ENCODE data around the gene TYW1.
A peak's percentile ranks its signal among the peaks of the same experiment; 100 is the strongest.
"Not testable (repeated sequence)": the region's sequence is repeated elsewhere in the genome, so short reads cannot be mapped to it uniquely, and the experiment has no call there.

The TYW1 gene, protein sequence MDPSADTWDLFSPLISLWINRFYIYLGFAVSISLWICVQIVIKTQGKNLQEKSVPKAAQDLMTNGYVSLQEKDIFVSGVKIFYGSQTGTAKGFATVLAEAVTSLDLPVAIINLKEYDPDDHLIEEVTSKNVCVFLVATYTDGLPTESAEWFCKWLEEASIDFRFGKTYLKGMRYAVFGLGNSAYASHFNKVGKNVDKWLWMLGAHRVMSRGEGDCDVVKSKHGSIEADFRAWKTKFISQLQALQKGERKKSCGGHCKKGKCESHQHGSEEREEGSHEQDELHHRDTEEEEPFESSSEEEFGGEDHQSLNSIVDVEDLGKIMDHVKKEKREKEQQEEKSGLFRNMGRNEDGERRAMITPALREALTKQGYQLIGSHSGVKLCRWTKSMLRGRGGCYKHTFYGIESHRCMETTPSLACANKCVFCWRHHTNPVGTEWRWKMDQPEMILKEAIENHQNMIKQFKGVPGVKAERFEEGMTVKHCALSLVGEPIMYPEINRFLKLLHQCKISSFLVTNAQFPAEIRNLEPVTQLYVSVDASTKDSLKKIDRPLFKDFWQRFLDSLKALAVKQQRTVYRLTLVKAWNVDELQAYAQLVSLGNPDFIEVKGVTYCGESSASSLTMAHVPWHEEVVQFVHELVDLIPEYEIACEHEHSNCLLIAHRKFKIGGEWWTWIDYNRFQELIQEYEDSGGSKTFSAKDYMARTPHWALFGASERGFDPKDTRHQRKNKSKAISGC

DNA sequence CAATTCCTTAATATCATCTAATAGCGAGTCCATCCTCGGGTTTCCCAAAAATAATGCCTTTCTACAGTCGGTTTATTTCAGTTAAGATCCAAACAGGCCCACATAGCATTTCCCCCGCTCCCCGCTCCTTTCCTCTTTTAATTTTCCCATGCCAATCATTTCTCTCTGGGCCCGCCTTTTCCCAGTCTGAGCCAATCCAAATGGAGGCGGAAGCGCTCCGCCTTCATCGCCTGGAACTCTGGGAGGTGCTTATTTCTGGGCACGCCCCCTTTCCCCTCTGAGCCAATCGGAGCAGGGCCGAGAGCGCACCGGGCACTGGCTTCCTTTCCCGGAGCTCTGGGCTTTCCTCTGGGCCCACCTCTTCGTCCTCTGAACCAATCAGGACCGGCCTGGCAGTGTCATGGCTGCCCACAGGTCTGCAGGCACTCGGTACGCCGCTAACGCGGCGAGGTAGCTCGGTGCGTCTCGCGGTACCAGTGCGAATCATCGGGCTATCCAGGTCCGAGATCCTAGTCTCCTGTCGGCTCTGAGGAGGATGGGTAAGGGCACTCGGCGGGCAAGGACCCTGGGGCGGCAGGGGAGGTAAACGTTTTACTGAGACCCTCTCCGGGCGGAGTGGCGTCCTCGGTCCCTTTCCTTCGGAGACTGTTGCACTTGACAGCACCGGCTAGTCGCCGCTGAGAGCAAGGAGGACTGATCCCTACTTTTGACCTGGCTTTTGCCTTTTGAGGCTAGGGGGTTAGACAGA lies at the start of gene TYW1:
TYW1 (plus strand) TSS at position 390 of the 748 bp plus-strand sequence; CDS start at position 536, 146 bp downstream.
- peak; percentile 99 for DNase-seq

DNA sequence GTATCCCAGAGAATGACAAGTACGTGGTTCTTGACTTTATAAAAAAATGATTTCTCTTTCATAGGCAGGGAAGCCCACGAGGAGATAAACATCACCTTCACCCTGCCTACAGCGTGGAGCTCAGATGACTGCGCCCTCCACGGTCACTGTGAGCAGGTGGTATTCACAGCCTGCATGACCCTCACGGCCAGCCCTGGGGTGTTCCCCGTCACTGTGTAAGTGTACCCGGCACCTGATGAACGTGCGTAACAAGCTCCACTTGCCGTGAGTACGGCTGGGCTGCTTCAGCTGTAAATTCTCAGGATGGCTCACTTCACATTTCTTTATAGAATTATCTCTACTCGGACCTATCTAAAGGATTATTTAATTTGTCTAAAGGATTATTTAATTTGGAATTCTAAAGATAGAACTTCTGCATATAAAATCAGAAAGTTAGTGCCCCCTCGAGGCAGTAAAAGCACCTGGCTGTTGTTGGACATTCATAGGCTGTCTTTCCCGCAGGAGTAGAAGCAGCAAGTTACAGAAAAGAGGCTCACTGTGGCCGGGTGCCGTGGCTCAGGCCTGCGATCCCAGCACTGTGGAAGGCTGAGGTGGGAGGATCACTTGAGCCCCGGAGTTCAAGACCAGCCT lies 48.0 kb upstream of the TYW1 start:
- DNase-seq = no peak

DNA sequence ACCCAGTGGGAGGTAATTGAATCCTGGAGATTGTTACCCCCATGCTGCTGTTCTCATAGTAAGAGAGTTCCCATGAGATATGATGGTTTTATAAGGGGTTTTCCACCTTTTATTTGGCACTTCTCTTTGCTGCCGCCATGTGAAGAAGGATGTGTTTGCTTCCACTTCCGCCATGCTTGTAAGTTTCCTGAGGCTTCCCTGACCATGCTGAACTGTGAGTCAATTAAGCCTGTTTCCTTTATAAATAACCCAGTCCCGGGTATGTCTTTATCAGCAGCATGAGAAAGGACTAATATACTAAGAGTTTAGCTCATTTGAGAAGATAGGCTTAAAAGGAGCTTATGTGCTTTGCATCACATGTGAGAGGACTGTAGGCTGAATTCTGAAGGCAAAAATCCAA lies 46.3 kb upstream of the TYW1 start:
- no peak for DNase-seq

DNA sequence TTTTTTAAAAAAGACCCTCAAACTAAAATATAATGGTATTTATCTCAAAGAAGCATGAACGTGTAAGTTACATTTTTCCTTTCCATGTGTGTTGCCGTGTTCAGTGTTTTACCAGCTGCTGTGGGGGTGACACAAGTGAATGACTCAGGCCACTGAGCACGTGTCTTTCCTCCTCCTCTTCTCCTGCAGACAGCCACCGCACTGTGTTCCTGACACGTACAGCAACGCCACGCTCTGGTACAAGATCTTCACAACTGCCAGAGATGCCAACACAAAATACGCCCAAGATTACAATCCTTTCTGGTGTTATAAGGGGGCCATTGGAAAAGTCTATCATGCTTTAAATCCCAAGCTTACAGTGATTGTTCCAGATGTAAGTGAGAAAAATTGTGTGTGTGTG lies 45.9 kb upstream of the TYW1 start:
- no peak for DNase-seq

DNA sequence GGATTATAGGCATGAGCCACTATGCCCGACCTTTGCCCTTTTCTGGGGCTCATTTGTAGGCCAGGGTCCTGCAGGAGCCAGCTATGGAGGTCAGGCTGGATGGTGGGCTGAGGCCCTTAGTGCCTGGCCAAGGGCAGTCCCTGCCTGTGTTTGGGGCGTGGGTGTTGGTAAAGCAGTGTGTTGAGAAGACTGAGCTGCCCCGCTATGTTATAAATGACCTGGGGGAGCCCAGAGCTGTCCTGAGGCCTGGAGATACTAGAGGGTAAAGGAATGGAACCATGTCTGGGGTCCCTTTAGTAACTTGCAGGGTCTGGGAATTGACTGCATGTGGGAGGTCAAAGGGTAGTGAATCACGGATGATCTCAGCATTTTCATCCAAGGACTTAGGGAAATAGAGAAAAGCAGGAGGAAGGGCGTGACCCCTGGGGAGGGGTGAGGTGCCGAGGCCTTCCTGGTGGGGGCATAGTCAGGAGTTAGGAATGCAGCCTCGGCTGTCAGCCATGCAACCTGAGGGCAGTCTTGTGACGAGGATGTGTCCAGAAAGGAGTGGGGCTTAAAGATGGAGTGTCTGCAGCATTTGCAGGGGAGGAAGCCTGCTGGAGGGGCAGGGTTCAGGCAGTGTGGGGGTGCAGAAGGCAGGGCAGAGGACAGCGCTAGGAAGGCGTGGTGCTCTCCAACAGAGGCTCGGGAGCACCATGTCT lies 44.1 kb upstream of the TYW1 start:
- no peak for DNase-seq

DNA sequence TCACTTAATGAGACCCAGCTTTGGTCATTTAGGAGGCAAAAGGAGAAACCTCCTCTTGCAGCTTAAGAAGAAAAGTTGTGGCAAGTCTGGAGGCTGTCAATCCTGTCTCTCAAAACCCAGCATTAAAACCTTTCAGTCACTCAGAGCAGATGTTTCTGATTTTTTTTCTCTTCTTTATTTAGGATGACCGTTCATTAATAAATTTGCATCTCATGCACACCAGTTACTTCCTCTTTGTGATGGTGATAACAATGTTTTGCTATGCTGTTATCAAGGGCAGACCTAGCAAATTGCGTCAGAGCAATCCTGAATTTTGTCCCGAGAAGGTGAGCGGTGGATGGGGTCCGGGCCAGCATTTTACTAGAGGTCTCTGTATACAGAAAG lies 43.6 kb upstream of the TYW1 start:
- no peak for DNase-seq

DNA sequence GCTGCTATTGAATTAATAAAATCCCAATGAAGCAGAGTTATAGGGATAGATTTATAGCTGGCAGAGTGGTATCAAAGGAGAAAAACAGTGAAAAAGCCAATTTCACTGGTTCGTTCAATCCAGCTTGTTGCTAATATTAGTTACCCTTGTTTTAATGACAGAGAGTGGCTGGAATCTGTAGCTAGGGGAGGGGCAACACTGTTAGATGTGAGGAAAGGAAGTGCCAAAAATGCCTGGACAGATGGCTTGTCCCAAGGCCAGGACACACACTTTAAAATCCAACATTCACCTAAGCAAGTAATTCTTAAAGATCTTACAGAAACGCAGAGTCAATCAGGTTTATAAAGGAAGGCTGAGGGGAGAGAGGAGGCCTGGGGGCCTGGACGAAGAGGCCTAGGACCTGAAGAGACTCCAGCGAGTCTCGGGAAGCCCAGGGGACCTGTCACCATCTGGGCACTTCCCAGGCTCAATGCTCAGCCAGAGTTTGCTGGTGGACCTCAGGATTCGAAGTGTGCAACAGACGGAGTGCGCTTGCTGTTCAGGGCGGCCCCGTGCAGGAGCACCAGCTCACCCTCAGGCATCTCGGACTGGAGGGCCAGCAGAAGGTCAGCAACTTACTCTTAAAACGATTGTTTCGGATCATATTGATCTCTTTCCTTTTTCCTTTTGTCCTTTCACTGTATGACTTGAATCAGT lies 38.9 kb upstream of the TYW1 start:
- DNase-seq = no peak

DNA sequence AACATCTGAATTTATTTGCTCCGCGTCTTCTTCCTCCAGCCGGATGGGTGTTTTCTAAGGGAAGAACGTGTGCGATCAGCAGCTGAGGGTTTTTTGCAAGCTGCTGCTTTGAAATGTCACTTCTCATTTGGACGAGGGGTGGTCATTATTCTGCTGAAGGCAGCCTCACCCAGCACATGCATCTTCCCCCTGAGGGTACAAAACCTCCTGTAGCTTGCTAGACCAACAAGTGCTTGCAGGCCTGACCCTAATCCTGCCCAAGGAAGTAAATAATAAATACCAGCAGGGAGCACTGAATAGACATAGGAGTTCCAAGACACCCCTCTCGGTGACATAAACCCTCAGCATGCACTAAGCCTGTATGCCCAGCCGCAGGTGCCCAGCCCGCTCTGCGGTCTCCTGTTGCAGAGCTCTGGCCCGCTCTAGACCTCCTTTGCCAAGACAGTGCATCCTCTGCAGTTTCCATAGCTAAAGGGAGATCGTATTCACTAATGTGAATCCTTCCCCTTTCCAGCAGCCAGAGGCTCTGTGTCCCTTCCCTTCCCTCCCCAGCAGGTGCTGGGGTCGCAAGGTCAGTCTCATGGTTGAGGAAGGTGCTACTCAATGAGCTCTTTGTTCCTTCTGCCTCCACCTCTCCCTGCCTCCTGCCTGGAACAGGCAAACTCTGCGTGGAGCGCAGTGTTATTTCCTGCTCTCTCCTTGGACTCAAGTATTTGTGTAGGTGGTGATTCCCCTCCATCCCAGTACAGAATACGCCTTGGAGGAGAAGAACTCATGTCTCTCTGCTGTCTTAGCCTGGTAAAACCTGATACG lies 37.9 kb upstream of the TYW1 start:
- DNase-seq = no peak

DNA sequence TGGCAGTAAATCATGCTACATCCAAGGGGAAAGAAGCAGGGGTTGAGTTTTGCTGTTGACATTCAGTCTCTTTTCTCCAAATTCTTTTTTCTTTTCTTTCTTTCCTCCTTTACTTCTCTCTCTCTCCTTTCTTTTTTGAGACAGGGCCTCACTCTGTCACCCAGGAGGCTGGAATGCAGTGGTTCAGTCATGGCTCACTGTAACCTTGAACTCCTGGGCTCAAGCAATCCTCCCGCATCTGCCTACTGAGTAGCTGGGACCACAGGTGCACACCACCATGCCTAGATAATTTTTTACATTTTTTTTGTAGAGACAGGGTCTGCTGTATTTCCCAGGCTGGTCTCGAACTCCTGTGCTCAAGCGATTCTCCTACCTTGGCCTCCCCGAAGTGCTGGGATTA lies 36.4 kb upstream of the TYW1 start:
- DNase-seq = no peak

DNA sequence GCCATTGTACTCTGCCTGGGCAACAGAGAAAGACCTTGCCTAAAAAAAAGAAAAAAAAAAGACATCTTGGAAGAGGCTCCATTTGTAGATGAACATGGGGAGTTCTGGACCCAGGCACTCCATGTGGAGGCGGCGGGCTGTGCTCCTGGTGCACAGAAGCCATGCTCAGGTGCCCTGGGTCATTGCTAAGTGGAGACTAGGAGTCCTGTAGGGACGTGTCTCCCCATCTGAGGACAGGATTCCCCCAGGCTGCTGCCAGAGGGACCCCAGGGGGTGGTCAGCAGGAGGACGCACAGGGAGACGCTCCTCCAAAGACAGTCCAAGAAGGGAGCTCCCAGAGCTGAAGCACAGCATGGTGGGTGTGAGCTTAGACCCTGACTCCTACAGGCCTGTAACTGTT lies 35.5 kb upstream of the TYW1 start:
- DNase-seq = no peak

DNA sequence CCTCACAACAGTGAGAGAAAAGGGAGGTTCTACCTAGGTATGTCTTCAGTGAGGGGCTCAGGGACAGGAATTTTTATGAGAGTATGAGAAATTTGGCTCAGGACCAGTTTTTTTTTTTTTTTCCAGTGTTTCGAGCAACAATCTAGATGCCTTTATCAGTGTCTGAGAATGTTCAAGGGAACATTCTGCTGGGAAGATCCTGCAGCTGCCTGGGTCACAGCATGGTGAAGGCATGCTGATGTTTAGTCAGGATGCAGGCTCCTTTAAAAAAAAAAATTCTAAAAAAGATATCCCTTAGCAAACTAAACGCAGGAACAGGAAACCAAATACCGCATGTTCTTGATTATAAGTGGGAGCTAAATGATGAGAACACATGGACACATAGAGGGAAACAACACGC lies 32.2 kb upstream of the TYW1 start:
- DNase-seq = no peak

DNA sequence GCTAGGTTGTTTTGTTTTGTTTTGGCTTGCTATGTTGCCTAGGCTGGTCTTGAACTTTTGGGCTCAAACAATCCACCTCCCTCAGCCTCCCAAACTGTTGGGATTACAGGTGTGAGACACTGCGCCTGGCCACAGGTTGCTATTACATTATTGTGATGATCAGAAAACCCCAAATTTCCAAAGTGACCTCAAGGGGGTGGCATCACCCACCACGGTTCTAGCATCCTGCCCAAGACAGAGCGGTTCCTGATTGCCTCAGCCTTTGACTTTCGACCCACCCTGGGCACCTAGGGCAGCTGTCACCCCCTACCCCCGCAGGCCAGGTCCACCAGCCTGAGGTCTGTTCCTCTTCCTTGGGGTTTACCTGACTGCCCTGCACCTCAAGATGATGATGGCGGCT lies 29.6 kb upstream of the TYW1 start:
- DNase-seq = no peak

DNA sequence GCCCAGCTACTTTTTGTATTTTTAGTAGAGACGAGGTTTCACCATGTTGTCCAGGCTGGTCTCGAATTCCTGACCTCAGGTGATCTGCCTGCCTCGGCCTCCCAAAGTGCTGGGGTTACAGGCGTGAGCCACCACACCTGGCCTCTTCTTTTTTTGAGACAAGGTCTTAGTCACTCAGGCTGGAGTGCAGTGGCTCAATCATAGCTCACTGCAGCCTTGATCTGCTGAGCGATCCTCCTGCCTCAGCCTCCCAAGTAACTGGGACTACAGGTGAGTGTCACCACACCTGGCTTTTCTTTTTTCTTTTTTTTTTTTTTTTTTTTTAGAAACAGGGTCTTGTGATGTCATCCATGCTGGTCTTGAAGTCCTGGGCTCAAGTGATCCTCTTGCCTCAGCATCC lies 27.6 kb upstream of the TYW1 start:
- DNase-seq = not testable (repeated sequence)

DNA sequence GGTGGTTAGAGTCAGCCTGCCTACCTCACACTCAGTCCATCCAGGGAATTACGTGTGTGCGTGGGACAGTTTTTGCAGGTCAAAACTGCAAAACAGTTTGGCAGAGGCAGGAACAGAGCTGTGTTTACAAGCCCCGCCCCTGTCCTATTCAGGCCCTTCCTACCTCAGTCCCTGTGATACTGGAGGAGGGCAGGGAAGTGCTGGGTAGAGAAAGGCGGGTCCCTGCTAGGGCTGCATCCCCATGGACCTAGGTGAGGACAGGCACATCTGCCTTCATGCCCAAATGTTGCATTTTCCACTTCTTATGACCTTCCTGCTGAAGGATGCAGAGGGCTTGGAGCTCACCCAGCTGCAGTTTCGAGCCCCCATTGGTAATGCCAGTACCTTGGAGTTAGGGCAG lies 26.3 kb upstream of the TYW1 start:
- DNase-seq = no peak

DNA sequence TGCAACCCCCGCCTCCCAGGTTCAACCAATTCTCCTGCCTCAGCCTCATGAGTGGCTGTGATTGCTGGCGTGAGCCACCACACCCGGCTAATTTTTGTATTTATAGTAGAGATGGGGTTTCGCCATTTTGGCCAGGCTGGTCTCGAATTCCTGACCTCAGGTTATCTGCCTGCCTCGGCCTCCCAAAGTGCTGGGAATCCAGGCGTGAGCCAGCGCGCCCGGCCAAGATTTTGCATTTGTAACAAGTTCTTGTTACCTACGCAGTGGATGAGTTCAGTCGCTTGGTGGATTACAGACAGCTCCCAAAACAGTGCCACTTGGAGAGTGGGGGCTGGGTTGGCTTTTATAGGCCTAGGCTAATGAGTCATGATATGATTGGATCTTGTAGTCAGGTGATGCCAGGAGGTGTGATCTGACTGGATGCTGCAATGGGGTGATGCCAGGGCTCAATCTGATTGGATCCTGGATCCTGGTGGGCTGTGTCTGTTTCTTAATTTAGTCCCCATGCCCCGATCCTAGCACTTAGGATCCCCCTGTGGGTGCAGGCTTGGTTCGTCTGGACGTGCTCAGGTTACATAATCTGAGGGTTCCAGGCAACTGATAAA lies 21.5 kb upstream of the TYW1 start:
- no peak for DNase-seq

DNA sequence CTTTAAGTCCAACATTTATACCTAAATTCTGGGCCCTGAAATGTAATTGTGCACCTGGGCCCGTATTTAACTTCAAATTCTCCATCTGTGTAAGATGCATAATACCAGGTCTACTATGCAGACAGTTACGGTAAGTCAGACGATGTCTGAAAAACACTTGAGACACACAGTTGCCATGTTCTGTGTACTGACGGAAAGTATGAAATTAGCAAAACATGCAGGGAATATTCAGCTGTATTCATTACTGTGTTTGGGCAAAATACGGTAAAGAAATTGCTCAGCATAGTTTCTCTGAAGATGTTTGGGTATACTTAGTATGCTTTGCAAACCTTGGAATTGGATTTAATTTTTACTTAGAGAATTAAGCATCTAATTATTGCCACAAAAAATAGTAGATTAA lies 18.3 kb upstream of the TYW1 start:
- DNase-seq = not testable (repeated sequence)

DNA sequence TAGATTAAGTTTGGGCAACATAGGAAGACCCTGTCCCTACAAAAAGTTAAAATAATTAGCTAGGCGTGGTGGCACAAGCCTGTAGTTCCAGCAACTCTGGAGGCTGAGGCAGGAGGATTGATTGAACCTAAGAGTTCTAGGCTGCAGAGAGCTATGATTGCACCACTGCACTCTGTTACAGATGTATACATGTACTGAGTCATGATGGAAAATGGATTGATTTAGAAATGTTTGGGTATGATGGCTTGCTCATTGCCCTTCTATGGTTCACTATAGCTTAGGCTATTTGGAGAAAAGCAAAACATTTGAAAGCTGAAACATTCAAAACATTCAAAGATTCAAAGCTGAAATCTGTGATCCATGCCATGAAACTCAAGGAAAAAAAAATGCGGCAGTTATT lies 17.6 kb upstream of the TYW1 start:
- not testable (repeated sequence) for DNase-seq

DNA sequence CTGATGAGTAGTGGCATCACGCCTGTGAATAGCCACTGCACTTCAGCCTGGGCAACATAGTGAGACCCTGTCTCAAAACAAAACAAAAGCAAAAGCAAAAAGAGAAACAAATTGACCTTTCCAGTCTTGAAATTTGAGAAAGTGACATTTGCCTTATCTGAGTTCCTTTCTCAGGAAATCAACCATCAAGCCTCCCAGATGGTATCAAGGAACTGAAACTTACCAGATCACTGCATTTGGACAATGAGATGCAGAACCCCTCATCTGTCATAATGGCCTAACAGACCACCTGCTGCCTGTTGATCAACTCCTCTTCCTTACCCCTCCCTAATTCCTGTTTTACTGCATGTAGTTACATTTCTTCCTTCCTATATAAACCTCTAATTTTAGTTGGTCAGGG lies 16.3 kb upstream of the TYW1 start:
- not testable (repeated sequence) for DNase-seq

DNA sequence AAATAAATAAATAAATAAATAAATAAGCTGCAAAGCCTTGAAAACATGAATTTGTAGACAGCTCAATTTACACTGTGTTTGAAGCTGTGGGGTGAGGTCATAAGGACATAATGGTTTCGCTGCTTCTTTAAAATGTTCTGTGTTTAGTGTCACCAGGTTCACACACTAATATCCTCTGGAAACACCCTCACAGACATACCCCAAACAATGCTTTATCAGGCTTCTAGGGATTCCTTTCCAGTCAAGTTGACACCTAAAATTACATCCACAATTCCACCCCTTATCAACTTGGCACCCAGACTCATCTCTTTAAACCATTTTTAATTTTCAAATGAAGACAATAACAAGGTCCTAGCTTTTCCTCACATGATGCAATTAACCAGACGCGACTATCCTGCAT lies 7.1 kb upstream of the TYW1 start:
- not testable (repeated sequence) for DNase-seq

DNA sequence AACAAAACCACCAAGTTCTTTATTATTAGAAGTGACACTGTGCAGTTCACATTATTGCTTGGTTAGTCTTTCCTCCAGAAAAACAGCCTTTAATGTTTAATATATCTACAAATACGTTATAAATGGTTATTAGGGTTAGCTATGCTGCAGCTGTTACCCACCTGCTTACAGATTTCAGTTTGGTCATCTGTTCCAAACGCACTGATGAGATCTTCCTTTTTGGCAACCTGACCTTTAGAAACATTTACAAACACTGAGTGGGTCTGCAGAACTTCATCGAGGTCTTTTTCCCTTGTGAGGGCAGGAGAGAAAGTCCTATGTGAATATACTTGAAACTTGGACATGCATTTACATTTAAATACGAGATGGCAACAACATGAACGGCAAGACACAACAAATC lies 2.6 kb upstream of the TYW1 start:
- not testable (repeated sequence) for DNase-seq

DNA sequence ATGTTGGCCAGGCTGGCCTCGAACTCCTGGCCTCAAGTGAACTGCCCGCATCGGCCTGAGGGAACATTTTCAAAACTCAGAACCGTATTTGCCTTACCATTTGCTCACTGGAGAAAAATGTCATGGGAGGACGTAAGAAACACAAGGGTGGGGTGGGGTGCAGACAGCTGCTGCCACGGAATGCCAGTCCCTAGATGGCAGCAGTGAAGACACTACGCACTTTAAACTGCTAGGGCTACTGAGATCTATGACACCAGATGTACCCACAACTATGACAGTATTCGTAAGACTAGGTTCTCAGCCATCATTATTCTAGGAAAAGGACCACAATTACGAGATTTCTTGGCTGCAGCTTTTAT lies 2.0 kb upstream of the TYW1 start:
- DNase-seq = peak; percentile 76

Measured in RPMI8226 (cell line).